Vagina (tissue), 2 donors: ENCODE measurements around the gene ZFAND2B.

Source experiments
- CTCF ChIP-seq, 3 experiments: fragments of 450-650 bp in 2 of 3; fragments of 200-600 bp in 1 of 3; sonication (generic) in 1 of 3; IDR thresholded peaks; one replicate each; pipeline ENCODE4 v1.5.1; 2017 to 2019; ENCODE audit warnings: antibody characterized with exemption in 3 of 3, mild to moderate bottlenecking in 2 of 3, moderate library complexity in 2 of 3
- POLR2AphosphoS5 ChIP-seq, 2 donors: sonication (generic); formaldehyde crosslinking; IDR thresholded peaks; one replicate each; pipeline ENCODE4 v1.9.0; 2017; ENCODE audit warnings: antibody characterized with exemption in 2 of 2, mild to moderate bottlenecking in 2 of 2, low read depth in 1 of 2; ENCODE audit not compliant: insufficient read depth in 1 of 2

GRCh38 chr2:219172231-219173154 lies 34.1 kb upstream of the ZFAND2B start:
- TF ChIP-seq CTCF (IDR thresholded peaks at IDR 0.05) (no peak), POLR2AphosphoS5 (IDR thresholded peaks at IDR 0.05; ENCODE audit: insufficient read depth in 1 of 2, low read depth in 1 of 2) (no peak)
